GM18870 (cell line): ENCODE measurements around the gene NMUR1.
"Not testable (repeated sequence)": the region's sequence is repeated elsewhere in the genome, so short reads cannot be mapped to it uniquely, and the experiment has no call there.

Experiments used
- ATAC-seq: cut with Tn5 transposase; IDR thresholded peaks from one replicate; pipeline ENCODE4 v1.9.1; 2021; ENCODE audit warnings: moderate library complexity; ENCODE audit not compliant: unreplicated experiment

NMUR1 gene

GRCh38 chr2:231530099-231531011, at the start of gene NMUR1:
NMUR1 (minus strand) TSS chr2:231530445; CDS start chr2:231530361, 84 bp downstream.
- ATAC-seq = no peak

GRCh38 chr2:231579560-231579959, 49.3 kb upstream of the NMUR1 start:
- ATAC-seq = no peak

GRCh38 chr2:231578655-231579054, 48.4 kb upstream of the NMUR1 start:
- not testable (repeated sequence) for ATAC-seq

- no peak for ATAC-seq
These were observed 46.2 kb upstream of the NMUR1 start for GRCh38 chr2:231576465-231576864.

- ATAC-seq = no peak
These were observed 45.5 kb upstream of the NMUR1 start for GRCh38 chr2:231575612-231576256.

GRCh38 chr2:231573698-231574421, 43.6 kb upstream of the NMUR1 start:
- ATAC-seq = no peak

GRCh38 chr2:231573096-231573495, 42.9 kb upstream of the NMUR1 start:
- no peak for ATAC-seq

- no peak for ATAC-seq
These were observed 41.5 kb upstream of the NMUR1 start for GRCh38 chr2:231571661-231572191.

GRCh38 chr2:231570915-231571314, 40.7 kb upstream of the NMUR1 start:
- ATAC-seq = not testable (repeated sequence)

GRCh38 chr2:231568785-231569435, 38.7 kb upstream of the NMUR1 start:
- no peak for ATAC-seq

- ATAC-seq = no peak
These were observed 38.0 kb upstream of the NMUR1 start for GRCh38 chr2:231568098-231568784.

- no peak for ATAC-seq
These were observed 36.9 kb upstream of the NMUR1 start for GRCh38 chr2:231567159-231567558.

GRCh38 chr2:231565887-231566594, 35.8 kb upstream of the NMUR1 start:
- ATAC-seq = no peak

- no peak for ATAC-seq
These were observed 33.2 kb upstream of the NMUR1 start for GRCh38 chr2:231563378-231563961.

- ATAC-seq = no peak
These were observed 27.4 kb upstream of the NMUR1 start for GRCh38 chr2:231557571-231558217.

GRCh38 chr2:231556981-231557380, 26.7 kb upstream of the NMUR1 start:
- no peak for ATAC-seq

GRCh38 chr2:231556496-231556895, 26.3 kb upstream of the NMUR1 start:
- ATAC-seq = not testable (repeated sequence)

- no peak for ATAC-seq
These were observed 24.7 kb upstream of the NMUR1 start for GRCh38 chr2:231554748-231555545.
